GM12878 (cell line): ENCODE measurements around the gene BICRA. TPM values are rescaled to one million over a fixed set of nuclear protein-coding genes. Genes with fewer than 3 reads are reported as not detected.

Experiments used
- ATAC-seq: fragments of 200-7000 bp; cut with Tn5 transposase; 3 replicates; pipeline ENCODE4 v1.9.1; 2020; ENCODE audit warnings: mild to moderate bottlenecking, moderate library complexity
- BruUV-seq: library from RNA; stranded (reverse); fragments of 400-500 nt; replicated peaks from 2 replicates; lab custom pipeline; 2021; lab: Mats Ljungman, UMichigan
- CTCF ChIA-PET: fragments of 300-600 bp; sonication (Branson Sonifier 250); formaldehyde crosslinking; extraction: SDS; loops from one replicate; lab custom pipeline; 2021; ENCODE audit warnings: inconsistent platforms; lab: Yijun Ruan, JAX
- POLR2A ChIA-PET: fragments of 350-600 bp; formaldehyde crosslinking; extraction: SDS; loops from one replicate; lab custom pipeline; 2021; ENCODE audit warnings: inconsistent platforms; lab: Charles Lee
- RAD21 ChIA-PET: fragments of 300-600 bp; sonication (Branson Sonifier 250); formaldehyde crosslinking; loops from one replicate; lab custom pipeline; 2023; ENCODE audit warnings: antibody characterized with exemption; ENCODE audit not compliant: unreplicated experiment; lab: Charles Lee
- SMC1A ChIA-PET: fragments of 300-600 bp; sonication (Branson Sonifier 250); formaldehyde crosslinking; loops from one replicate; lab custom pipeline; 2023; ENCODE audit not compliant: unreplicated experiment, uncharacterized antibody; lab: Charles Lee
- DNase-seq: peaks from one replicate; pipeline ENCODE4 v3.0.0-alpha.2; 2011; ENCODE audit warnings: low read depth, low spot score
- FAIRE-seq: peaks from 3 replicates; lab custom pipeline; 2011; peaks lifted over from hg19 to GRCh38; lab: Jason Lieb, UNC
- H2AFZ ChIP-seq: 2 replicates; pipeline ENCODE4 v1.6.0; 2011; ENCODE audit warnings: low read depth, low read length, control low read depth; ENCODE audit not compliant: control insufficient read depth
- H3K27ac ChIP-seq: 2 replicates; pipeline ENCODE4 v1.5.1; 2011; ENCODE audit warnings: control low read depth; ENCODE audit not compliant: control insufficient read depth, insufficient read depth
- H3K27me3 ChIP-seq, 2 experiments: replicated peaks in 1 of 2; 2 replicates each; pipeline versions ENCODE4 v1.6.0 to v1.6.1; 2011; ENCODE audit warnings: low read length in 1 of 2; ENCODE audit not compliant: control insufficient read depth in 2 of 2, insufficient read depth in 2 of 2
- H3K36me3 ChIP-seq, 2 experiments: 2 replicates each; pipeline ENCODE4 v1.5.1; 2011; ENCODE audit warnings: low read length in 1 of 2; ENCODE audit not compliant: control insufficient read depth in 2 of 2, insufficient read depth in 2 of 2
- H3K4me1 ChIP-seq: 2 replicates; pipeline ENCODE4 v1.6.1; 2011; ENCODE audit warnings: mild to moderate bottlenecking, low read length, moderate library complexity, mixed read lengths; ENCODE audit not compliant: control insufficient read depth, insufficient read depth
- H3K4me2 ChIP-seq: 2 replicates; pipeline ENCODE4 v1.6.0; 2011; ENCODE audit warnings: control low read depth; ENCODE audit not compliant: control insufficient read depth, insufficient read depth
- H3K4me3 ChIP-seq: fragments of 200-600 bp; sonication (generic); 2 replicates; pipeline ENCODE4 v1.5.1; 2016
- H3K79me2 ChIP-seq: 2 replicates; pipeline ENCODE4 v1.6.0; 2011; ENCODE audit warnings: low read length; ENCODE audit not compliant: control insufficient read depth, insufficient read depth
- H3K9ac ChIP-seq: 2 replicates; pipeline ENCODE4 v1.8.0; 2011; ENCODE audit warnings: low read length, control low read depth, mixed read lengths; ENCODE audit not compliant: control insufficient read depth, insufficient read depth
- H3K9me3 ChIP-seq: replicated peaks from 3 replicates; pipeline ENCODE4 v1.5.1; 2011; ENCODE audit warnings: mild to moderate bottlenecking, low read length; ENCODE audit not compliant: control insufficient read depth, insufficient read depth
- H4K20me1 ChIP-seq: 2 replicates; pipeline ENCODE4 v1.6.0; 2011; ENCODE audit not compliant: control insufficient read depth, insufficient read depth
- E2F8 ChIP-seq: fragments of 450-650 bp; IDR thresholded peaks from 2 replicates; pipeline ENCODE4 v1.6.1; 2018; ENCODE audit warnings: mild to moderate bottlenecking, low read depth, moderate library complexity; ENCODE audit not compliant: partially characterized antibody
- IRF4 ChIP-seq: IDR thresholded peaks from 2 replicates; pipeline ENCODE4 v1.6.1; 2011; ENCODE audit warnings: low read depth, low read length
- IRF5 ChIP-seq: fragments of 450-650 bp; IDR thresholded peaks from 2 replicates; pipeline ENCODE4 v1.6.1; 2017; ENCODE audit warnings: borderline replicate concordance
- LARP7 ChIP-seq: fragments of 450-650 bp; IDR thresholded peaks from 2 replicates; pipeline ENCODE4 v1.6.1; 2017; ENCODE audit warnings: mild to moderate bottlenecking
- MLLT1 ChIP-seq: fragments of 450-650 bp; IDR thresholded peaks from 2 replicates; pipeline ENCODE4 v1.6.1; 2016; ENCODE audit warnings: mild to moderate bottlenecking
- MTA3 ChIP-seq: IDR thresholded peaks from 2 replicates; pipeline ENCODE4 v1.6.1; 2012; ENCODE audit warnings: low read length, inconsistent platforms, borderline replicate concordance
- MXI1 ChIP-seq: fragments of 150-350 bp; IDR thresholded peaks from 2 replicates; pipeline ENCODE4 v1.6.1; 2011; ENCODE audit warnings: low read depth, mild to moderate bottlenecking, inconsistent platforms, low read length, improper control_type of control experiment
- NBN ChIP-seq: fragments of 450-650 bp; IDR thresholded peaks from 2 replicates; pipeline ENCODE4 v1.6.1; 2016
- RAD51 ChIP-seq: fragments of 450-650 bp; IDR thresholded peaks from 2 replicates; pipeline ENCODE4 v1.6.1; 2016; ENCODE audit warnings: moderate library complexity, mild to moderate bottlenecking, inconsistent platforms
- SREBF1 ChIP-seq: IDR thresholded peaks from 2 replicates; pipeline ENCODE4 v1.6.1; 2012; ENCODE audit warnings: mild to moderate bottlenecking, low read length
- TCF12 ChIP-seq: IDR thresholded peaks from 2 replicates; pipeline ENCODE4 v1.6.1; 2011; ENCODE audit warnings: low read depth, mild to moderate bottlenecking, low read length
- YY1 ChIP-seq: IDR thresholded peaks from 2 replicates; pipeline ENCODE4 v1.6.1; 2011; ENCODE audit warnings: low read depth, mild to moderate bottlenecking, low read length
- WGBS: methylation state at CpG from one replicate; pipeline ENCODE4 v1.1.6; 2016; ENCODE audit warnings: low lambda C conversion rate; ENCODE audit not compliant: insufficient replicate concordance, insufficient coverage; ENCODE audit errors: missing lambda C conversion rate; 5-methylcytosine and 5-hydroxymethylcytosine counted together
- in situ Hi-C: fragments of 300-500 bp; cut with MboI; formaldehyde crosslinking; loops from 9 replicates; pipeline ENCODE4 v1.14.3; 2018; ENCODE audit warnings: mixed read lengths
- intact Hi-C: fragments of 100-400 bp; cut with micrococcal nuclease; formaldehyde crosslinking; loops from one replicate; pipeline ENCODE4 v1.14.2; 2022; ENCODE audit not compliant: unreplicated experiment
- polyA plus RNA-seq, 11 experiments: library from polyadenylated mRNA; depleted of rRNA in 4 of 11; unstranded in 6 of 11; stranded (reverse) in 5 of 11; fragments of >200 nt; fragmentation: Nextera tagmentation in 4 of 11; fragmentation: Illumina TruSeq in 1 of 11; extraction: Ambion mirVana in 4 of 11; extraction: Trizol in 1 of 11; gene quantifications; 1 replicate in 1 of 11; 2 replicates in 10 of 11; pipeline versions ENCODE4 v1.2.1 to v1.2.3, GENCODE V29; 2011 to 2016; ENCODE audit warnings: inconsistent platforms in 2 of 11, missing spikeins in 2 of 11, low read depth in 1 of 11
- total RNA-seq, 4 experiments: library from RNA; depleted of rRNA in 3 of 4; stranded (reverse); fragments of >200 nt in 3 of 4; fragmentation: Illumina TruSeq in 1 of 4; extraction: Trizol in 1 of 4; gene quantifications; 2 replicates each; pipeline versions ENCODE4 v1.2.1 to v1.2.3, GENCODE V29; 2013 to 2021

BICRA gene
- total and polyA plus RNA-seq, 10 of the 15 experiments (the other 5 are each of a cell fraction or from before 2014, with no cell fraction given), result 0.11 to 15.3 (median 1.3) TPM

- no peak overlapping the region for H3K4me2 ChIP-seq
- CTCF ChIA-PET, result no interaction called here
- no peaks in the 10 kb centered on the region for H3K27me3 ChIP-seq
- H3K4me3 ChIP-seq, result no peak overlapping the region
- peaks cover 11% of the 10 kb centered on the region for H3K4me1 ChIP-seq
- FAIRE-seq (no peak), DNase-seq (no peak), ATAC-seq (no peak)
- POLR2A ChIA-PET, result no interaction called here
- no peak overlapping the region for H3K27ac ChIP-seq
- BruUV-seq, result no TSS peak
- H4K20me1 ChIP-seq, result no peaks in the 10 kb centered on the region
- no peaks in the 10 kb centered on the region for H3K79me2 ChIP-seq
- TF ChIP-seq TCF12 (no peak), YY1 (no peak), NBN (no peak), RAD51 (no peak), MTA3 (no peak)
- WGBS, result 12% methylated on average over 6 of the region's 6 CpGs
- peaks cover 8% of the 10 kb centered on the region; the same call in 2 of the 3 replicates for H3K9me3 ChIP-seq
- intact Hi-C loops (no loop called here), in situ Hi-C loops (no loop called here)
- H3K36me3 ChIP-seq, result no peaks in the 10 kb centered on the region
- RAD21 ChIA-PET, result no interaction called here
- SMC1A ChIA-PET, result no interaction called here
- H2AFZ ChIP-seq, result no peak overlapping the region
- H3K9ac ChIP-seq, result no peak overlapping the region
Observed at GRCh38 chr19:47581605-47582319, 27.2 kb upstream of the BICRA start.

- in situ Hi-C loops, result no loop called here
- H2AFZ ChIP-seq, result no peak overlapping the region
- ChIA-PET CTCF (no interaction called here), POLR2A (no interaction called here), SMC1A (no interaction called here), RAD21 (no interaction called here)
- H4K20me1 ChIP-seq, result no peaks in the 10 kb centered on the region
- peaks cover 6% of the 10 kb centered on the region for H3K4me1 ChIP-seq
- no peak for DNase-seq
- no peak for ATAC-seq
- H3K9ac ChIP-seq, result no peak overlapping the region
- no peak for FAIRE-seq
- H3K4me2 ChIP-seq, result no peak overlapping the region
- intact Hi-C loops, result no loop called here
- WGBS, result 12% methylated on average over 6 of the region's 6 CpGs
- peaks cover 8% of the 10 kb centered on the region; the same call in 2 of the 3 replicates for H3K9me3 ChIP-seq
- BruUV-seq, result no TSS peak
- H3K27ac ChIP-seq, result no peak overlapping the region
- H3K4me3 ChIP-seq, result no peak overlapping the region
- H3K79me2 ChIP-seq, result no peaks in the 10 kb centered on the region
- no peaks in the 10 kb centered on the region for H3K27me3 ChIP-seq
- no peaks in the 10 kb centered on the region for H3K36me3 ChIP-seq
- no peak for TF ChIP-seq SREBF1
- TF ChIP-seq IRF5, result no peak
- no peak for TF ChIP-seq MTA3
- TF ChIP-seq LARP7, result no peak
- TF ChIP-seq IRF4, result no peak
- no peak for TF ChIP-seq MXI1
- TF ChIP-seq E2F8, result no peak
- no peak for TF ChIP-seq MLLT1
Observed at GRCh38 chr19:47582320-47582909, 26.5 kb upstream of the BICRA start.
